Uterus (tissue), 4 donors: Measurements from ENCODE around the gene CSHL1. TPM values are rescaled to one million over a fixed set of nuclear protein-coding genes. Genes with fewer than 3 reads are reported as not detected.

Experiments
- DNase-seq, 2 donors: peaks; one replicate each; pipeline ENCODE4 v3.0.0-alpha.2; 2019 to 2020
- H3K27ac ChIP-seq, 2 donors: fragments of 200-600 bp; sonication (generic); 1 replicate in 1 of 2; 2 replicates in 1 of 2; pipeline ENCODE4 v1.5.1; 2016 to 2018
- H3K27me3 ChIP-seq, 2 donors: fragments of 200-600 bp; sonication (generic); one replicate each; pipeline ENCODE4 v1.5.1; 2018 to 2019; ENCODE audit warnings: control low read depth in 1 of 2
- H3K36me3 ChIP-seq, 2 donors: fragments of 200-600 bp; sonication (generic); one replicate each; pipeline ENCODE4 v1.5.1; 2019; ENCODE audit warnings: control low read depth in 1 of 2
- H3K4me1 ChIP-seq, 2 donors: fragments of 200-600 bp; sonication (generic); one replicate each; pipeline ENCODE4 v1.5.1; 2018 to 2019; ENCODE audit warnings: control low read depth in 1 of 2
- H3K4me3 ChIP-seq, 2 donors: fragments of 200-600 bp; sonication (generic); 1 replicate in 1 of 2; 2 replicates in 1 of 2; pipeline ENCODE4 v1.5.1; 2018 to 2019; ENCODE audit warnings: mild to moderate bottlenecking in 1 of 2
- H3K9me3 ChIP-seq, 2 donors: fragments of 200-600 bp; sonication (generic); one replicate each; pipeline ENCODE4 v1.5.1; 2019; ENCODE audit warnings: control low read depth in 1 of 2
- CTCF ChIP-seq, 4 experiments: fragments of 200-600 bp in 2 of 4; fragments of 450-650 bp in 2 of 4; sonication (generic) in 2 of 4; IDR thresholded peaks; one replicate each; pipeline ENCODE4 v1.5.1; 2016 to 2019; ENCODE audit warnings: antibody characterized with exemption in 4 of 4, mild to moderate bottlenecking in 2 of 4, moderate library complexity in 1 of 4
- POLR2A ChIP-seq, 2 donors: fragments of 450-650 bp; IDR thresholded peaks; one replicate each; pipeline ENCODE4 v1.6.1; 2016; ENCODE audit warnings: antibody characterized with exemption in 2 of 2, mild to moderate bottlenecking in 1 of 2, moderate library complexity in 1 of 2
- intact Hi-C: fragments of 100-400 bp; cut with DNase I; formaldehyde crosslinking; loops from one replicate; pipeline ENCODE4 v1.15.1; 2023; ENCODE audit warnings: low total_unique reads
- total RNA-seq, 4 donors: library from RNA; depleted of rRNA in 3 of 4; stranded (reverse); fragments of >200 nt in 3 of 4; gene quantifications; one replicate each; pipeline versions ENCODE4 v1.1.0 to v1.2.4, GENCODE V29; 2014 to 2023
- donor health status: DM: yes; HTN: yes; CAD: no.

Gene CSHL1
- total RNA-seq, 4 donors from 2014 or later = not detected

- H3K36me3 ChIP-seq = no peaks in the 10 kb centered on the region
- H3K27ac ChIP-seq = no peak overlapping the region
- intact Hi-C loops = no loop called here
- TF ChIP-seq POLR2A (IDR thresholded peaks at IDR 0.05) = no peak
- no peak for TF ChIP-seq CTCF (IDR thresholded peaks at IDR 0.05)
- H3K4me3 ChIP-seq = no peak overlapping the region
- H3K27me3 ChIP-seq = no peaks in the 10 kb centered on the region
- DNase-seq = no peak
- no peaks in the 10 kb centered on the region for H3K9me3 ChIP-seq
- H3K4me1 ChIP-seq = no peaks in the 10 kb centered on the region
Measured at GRCh38 chr17:63948521-63948920, 37.5 kb upstream of the CSHL1 start.

- H3K4me1 ChIP-seq = no peaks in the 10 kb centered on the region
- H3K4me3 ChIP-seq = no peak overlapping the region
- DNase-seq = no peak
- TF ChIP-seq CTCF (IDR thresholded peaks at IDR 0.05) (no peak), POLR2A (IDR thresholded peaks at IDR 0.05) (no peak)
- no peaks in the 10 kb centered on the region for H3K27me3 ChIP-seq
- H3K36me3 ChIP-seq = no peaks in the 10 kb centered on the region
- H3K9me3 ChIP-seq = no peaks in the 10 kb centered on the region
- intact Hi-C loops = no loop called here
- no peak overlapping the region for H3K27ac ChIP-seq
Measured at GRCh38 chr17:63947711-63948330, 36.8 kb upstream of the CSHL1 start.

DNA sequence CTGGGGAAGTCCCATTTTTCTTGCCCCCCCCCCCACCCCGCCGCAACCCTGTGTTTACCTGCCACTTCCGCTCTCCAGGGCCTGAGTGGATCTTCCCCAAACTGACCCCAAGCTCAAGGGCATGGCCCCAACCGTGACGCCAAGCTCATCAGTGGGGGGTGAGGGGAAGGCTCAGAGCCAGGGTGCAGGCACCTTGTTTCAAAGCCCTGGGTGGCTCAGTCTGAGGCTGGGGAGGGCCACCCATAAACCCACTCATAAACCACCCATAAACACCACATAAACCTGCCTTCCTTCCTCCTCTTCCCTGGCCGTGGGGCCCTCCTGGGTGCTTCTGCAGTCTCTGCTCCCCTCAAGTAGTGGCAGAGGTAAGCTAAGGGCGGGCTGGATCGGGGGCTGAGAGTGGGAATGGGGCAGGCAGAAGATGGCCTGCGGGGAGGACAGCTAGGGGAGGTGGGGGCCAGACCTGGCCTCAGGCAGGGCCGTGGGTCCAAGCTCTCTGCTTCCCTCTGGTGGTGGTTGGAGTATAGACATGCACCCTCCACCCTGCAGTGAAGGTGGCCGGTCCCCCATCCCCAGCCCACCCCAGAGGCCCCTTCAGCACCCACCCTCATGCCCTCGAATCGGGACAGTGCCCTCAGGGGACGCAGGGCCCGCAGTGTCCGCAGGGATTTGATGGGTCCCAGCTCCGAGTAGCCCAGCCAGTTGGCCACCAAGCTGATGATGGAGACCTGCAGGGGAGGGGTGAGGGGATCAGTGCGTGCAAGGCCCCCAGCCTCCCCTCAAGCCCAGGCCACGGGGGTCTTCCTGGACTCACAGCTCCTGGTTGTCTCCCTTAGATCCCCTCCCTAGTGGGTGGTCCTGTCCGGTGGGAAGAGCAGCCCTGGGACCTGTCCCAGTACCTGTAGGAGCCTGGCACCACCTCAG lies 35.6 kb upstream of the CSHL1 start:
- intact Hi-C loops = no loop called here
- Histone ChIP-seq H3K9me3 (no peaks in the 10 kb centered on the region), H3K4me3 (no peak overlapping the region), H3K4me1 (no peaks in the 10 kb centered on the region), H3K27ac (no peak overlapping the region), H3K27me3 (no peaks in the 10 kb centered on the region), H3K36me3 (no peaks in the 10 kb centered on the region)
- no peak for DNase-seq
- TF ChIP-seq POLR2A (IDR thresholded peaks at IDR 0.05) (no peak), CTCF (IDR thresholded peaks at IDR 0.05) (peak; percentile 38 to 56 (median 50))

DNA sequence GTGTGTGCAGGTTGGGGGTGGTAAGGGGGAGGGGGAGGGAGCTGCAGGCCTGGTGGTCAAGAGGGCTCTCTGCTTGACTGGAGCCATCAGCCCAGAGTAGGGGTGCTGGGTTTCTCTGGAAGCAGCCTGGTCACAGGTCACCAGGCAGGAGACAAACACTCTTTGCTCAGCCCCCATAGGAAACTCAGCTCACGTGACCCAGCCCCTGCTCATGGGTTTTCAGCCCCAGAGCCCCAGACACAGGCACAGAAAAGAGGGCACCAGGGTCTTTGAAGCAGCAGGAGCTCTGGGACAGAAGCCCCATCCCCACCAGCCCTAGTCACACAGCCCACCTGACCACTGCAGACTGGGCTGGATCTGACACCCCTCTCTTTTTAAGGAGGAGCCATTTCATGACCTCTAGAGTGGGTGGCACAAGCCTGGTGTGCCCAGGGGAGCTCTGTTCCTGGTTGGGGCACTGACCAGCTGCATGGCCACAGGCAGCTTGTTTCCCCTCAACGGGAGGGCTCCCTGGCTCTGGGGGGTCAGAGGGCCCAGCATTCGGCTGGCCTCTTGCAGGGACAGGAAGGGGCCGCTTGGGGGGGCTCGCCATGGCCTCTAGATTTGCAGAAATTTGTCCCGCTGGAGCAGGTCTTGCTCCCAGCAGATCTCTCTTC lies 34.9 kb upstream of the CSHL1 start:
- DNase-seq = no peak
- no peaks in the 10 kb centered on the region for H3K4me1 ChIP-seq
- intact Hi-C loops = no loop called here
- no peaks in the 10 kb centered on the region for H3K27me3 ChIP-seq
- H3K36me3 ChIP-seq = no peaks in the 10 kb centered on the region
- no peak overlapping the region for H3K4me3 ChIP-seq
- H3K9me3 ChIP-seq = no peaks in the 10 kb centered on the region
- TF ChIP-seq CTCF (IDR thresholded peaks at IDR 0.05) = no peak
- TF ChIP-seq POLR2A (IDR thresholded peaks at IDR 0.05) = no peak
- no peak overlapping the region for H3K27ac ChIP-seq
